BE2C (cell line): ENCODE measurements around the gene CPXM1.

ENCODE experiments used
- DNase-seq: peaks from one replicate; pipeline ENCODE4 v3.0.0-alpha.2; 2020
- H3K27me3 ChIP-seq: fragments of 250-450 bp; sonication (Bioruptor Pico); 2 replicates; pipeline ENCODE4 v1.5.1; 2020; ENCODE audit warnings: mild to moderate bottlenecking
- H3K36me3 ChIP-seq: fragments of 250-450 bp; sonication (Bioruptor Pico); 2 replicates; pipeline ENCODE4 v1.5.1; 2020; ENCODE audit warnings: mild to moderate bottlenecking
- H3K4me1 ChIP-seq: fragments of 250-450 bp; sonication (Bioruptor Pico); 2 replicates; pipeline ENCODE4 v1.5.1; 2020
- H3K4me3 ChIP-seq: 2 replicates; pipeline ENCODE4 v1.5.1; 2011; ENCODE audit warnings: low read depth, low read length
- H3K9me3 ChIP-seq: fragments of 250-450 bp; sonication (Bioruptor Pico); 2 replicates; pipeline ENCODE4 v1.5.1; 2020
- TF ChIP-seq, protein P1 (sequence below): IDR thresholded peaks from 2 replicates; pipeline ENCODE4 v1.5.1; 2012; ENCODE audit warnings: mild to moderate bottlenecking, low read depth, low read length

Gene CPXM1

DNA sequence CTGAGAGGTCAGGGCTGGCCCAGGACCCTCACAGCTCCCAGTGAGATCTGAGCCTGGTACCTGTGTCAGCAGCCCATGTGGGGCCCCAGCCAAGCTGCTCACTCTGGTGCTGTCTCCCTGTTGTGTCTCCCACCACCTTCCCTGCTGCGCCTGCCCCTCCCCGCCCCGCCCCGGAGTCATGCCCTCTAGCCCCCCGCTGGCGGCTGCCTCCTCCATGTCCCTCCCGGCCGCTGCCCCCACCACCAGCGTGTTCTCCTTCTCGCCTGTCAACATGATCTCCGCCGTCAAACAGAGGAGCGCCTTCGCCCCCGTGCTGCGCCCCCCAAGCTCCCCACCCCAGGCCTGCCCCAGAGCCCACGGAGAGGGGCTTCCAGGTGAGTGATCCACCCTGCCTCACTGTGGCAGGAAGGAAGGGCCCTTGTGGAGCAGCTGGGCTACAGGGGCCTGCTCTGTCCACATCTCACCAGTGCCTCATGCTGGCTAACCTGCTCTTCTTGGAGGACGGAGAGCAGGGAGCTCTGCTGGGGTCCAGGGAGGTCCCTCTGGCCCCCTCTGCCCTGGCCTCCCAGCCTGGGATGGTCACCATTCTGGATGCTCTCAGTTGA, 44.9 kb downstream of the CPXM1 start:
- no peaks in the 10 kb centered on the region for H3K9me3 ChIP-seq
- H3K4me3 ChIP-seq: no peak overlapping the region
- no peak for DNase-seq
- TF ChIP-seq, protein P1, sequence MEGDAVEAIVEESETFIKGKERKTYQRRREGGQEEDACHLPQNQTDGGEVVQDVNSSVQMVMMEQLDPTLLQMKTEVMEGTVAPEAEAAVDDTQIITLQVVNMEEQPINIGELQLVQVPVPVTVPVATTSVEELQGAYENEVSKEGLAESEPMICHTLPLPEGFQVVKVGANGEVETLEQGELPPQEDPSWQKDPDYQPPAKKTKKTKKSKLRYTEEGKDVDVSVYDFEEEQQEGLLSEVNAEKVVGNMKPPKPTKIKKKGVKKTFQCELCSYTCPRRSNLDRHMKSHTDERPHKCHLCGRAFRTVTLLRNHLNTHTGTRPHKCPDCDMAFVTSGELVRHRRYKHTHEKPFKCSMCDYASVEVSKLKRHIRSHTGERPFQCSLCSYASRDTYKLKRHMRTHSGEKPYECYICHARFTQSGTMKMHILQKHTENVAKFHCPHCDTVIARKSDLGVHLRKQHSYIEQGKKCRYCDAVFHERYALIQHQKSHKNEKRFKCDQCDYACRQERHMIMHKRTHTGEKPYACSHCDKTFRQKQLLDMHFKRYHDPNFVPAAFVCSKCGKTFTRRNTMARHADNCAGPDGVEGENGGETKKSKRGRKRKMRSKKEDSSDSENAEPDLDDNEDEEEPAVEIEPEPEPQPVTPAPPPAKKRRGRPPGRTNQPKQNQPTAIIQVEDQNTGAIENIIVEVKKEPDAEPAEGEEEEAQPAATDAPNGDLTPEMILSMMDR: no peak
- no peaks in the 10 kb centered on the region for H3K36me3 ChIP-seq
- H3K4me1 ChIP-seq: no peaks in the 10 kb centered on the region
- H3K27me3 ChIP-seq: no peaks in the 10 kb centered on the region

DNA sequence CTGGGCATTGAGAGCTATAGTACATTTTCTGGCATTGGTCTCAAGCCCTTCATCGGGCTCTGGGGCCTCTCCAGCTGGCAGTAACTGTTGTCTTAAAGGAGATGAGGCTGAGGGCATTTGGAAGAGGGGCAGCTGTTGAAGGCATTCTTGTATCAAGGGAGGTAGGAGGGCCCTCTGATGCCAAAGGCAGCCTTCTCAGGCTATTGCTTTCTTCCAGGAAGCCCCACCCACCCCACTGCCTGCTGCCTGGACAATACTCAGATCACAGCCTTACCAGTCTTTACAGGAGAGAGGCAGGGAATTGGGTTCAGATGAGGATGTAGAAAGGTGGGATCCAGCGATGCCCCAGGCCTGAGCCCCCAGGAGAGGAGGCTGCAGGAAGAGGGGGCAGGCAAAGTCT, 46.0 kb downstream of the CPXM1 start:
- no peak for DNase-seq
- H3K27me3 ChIP-seq: no peaks in the 10 kb centered on the region
- no peak overlapping the region for H3K4me3 ChIP-seq
- TF ChIP-seq, protein P1: no peak
- no peaks in the 10 kb centered on the region for H3K9me3 ChIP-seq
- H3K4me1 ChIP-seq: no peaks in the 10 kb centered on the region
- H3K36me3 ChIP-seq: no peaks in the 10 kb centered on the region

DNA sequence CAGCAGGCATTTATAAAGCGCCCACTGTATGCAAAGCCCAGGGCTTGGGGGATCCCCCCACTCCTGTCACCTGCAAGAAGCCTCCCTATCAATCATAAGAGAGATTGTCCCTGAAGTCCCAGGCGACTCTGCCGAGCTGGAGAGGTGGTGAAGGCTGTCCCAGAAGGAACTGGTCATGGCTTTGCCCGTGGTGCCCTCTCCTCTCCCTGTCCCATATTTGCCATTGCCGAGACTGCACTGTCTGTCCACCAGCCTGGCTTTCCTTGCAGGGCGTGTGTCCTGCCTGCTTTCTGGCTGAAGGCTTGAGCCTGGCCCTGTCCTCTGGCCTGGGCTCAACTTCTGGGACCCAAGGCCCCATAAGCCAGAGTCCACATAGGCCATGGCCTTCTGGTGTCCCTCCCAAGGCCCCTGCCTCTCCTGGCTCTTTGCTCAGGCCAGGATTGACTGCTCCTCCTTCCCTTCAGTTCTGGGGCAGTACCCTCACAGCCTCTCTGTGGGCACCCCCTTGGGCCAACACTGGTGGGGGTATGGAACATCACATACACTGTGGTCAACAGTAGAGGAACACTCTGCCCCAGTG, 46.9 kb downstream of the CPXM1 start:
- TF ChIP-seq, protein P1: no peak
- Histone ChIP-seq H3K9me3 (no peaks in the 10 kb centered on the region), H3K4me3 (no peak overlapping the region), H3K27me3 (no peaks in the 10 kb centered on the region), H3K36me3 (no peaks in the 10 kb centered on the region), H3K4me1 (no peaks in the 10 kb centered on the region)
- DNase-seq: no peak

DNA sequence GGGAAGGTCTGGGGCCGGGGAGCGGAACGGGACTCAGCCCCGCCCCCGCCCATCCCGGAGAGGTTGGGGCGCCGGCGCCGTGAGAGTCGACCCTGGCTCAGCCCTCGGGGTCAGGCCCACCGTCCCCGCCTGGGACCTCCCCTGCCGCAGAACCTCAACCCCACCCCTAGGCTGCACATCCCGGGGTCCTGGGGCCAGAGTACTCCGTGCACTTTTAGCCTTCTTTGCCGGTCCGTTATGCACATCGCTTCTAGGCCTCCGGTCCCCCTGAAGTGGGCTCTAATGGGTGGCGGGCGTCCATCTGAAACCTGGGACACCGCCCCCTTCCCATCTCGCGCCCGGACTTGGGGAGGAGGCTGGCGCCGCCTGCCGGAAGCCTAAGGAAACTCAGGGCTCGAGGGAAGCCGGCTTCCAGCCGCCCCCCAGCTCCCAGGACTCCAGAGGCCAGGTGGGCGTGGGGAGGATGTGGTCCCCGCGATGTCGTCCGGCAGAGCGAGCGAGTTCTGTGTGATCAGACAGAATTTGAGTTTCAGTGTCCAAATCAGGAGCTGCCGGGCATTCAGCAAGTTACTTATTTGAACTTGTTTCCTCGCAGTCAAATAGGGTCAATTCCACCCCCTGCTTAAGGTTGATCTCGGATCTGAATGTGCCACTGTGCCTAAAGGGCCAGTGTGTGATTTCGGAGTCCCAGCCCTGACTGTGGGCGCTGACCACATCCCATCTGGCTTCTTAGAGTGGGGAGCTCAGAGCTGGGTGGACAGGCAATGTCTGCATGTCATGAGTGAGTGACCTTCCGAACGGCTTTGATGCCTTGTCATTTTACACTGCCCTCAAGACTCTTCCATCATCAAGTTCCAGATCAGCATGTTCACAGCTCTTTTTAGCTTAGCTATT, 47.6 kb downstream of the CPXM1 start:
- Histone ChIP-seq H3K27me3 (no peaks in the 10 kb centered on the region), H3K9me3 (no peaks in the 10 kb centered on the region), H3K36me3 (no peaks in the 10 kb centered on the region), H3K4me1 (no peaks in the 10 kb centered on the region), H3K4me3 (no peak overlapping the region)
- DNase-seq: no peak
- TF ChIP-seq, protein P1: no peak

DNA sequence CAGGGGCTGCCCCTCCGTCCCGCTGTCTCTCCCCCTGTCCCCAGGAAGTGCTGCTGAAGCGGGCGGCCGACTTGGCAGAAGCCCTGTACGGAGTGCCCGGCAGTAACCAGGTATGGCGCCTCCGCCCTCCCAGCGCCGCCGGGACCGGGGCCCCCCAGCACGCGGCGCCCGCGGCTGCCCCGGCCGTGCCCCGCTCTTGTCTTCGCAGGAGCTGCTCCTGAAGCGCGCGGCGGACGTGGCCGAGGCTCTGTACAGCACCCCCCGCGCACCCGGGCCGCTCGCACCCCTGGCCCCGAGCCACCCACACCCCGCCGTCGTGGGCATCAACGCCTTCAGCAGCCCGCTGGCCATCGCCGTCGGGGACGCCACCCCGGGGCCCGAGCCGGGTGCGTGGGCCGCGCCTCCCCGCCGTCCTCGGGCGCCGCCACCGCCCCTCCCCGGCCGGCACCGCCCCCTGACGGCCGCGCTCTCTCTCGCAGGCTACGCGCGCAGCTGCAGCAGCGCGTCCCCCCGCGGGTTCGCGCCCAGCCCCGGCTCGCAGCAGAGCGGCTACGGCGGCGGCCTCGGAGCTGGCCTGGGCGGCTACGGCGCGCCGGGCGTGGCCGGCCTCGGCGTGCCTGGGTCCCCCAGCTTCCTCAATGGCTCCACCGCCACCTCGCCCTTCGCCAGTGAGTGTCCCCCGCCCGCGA, 48.4 kb downstream of the CPXM1 start:
- Histone ChIP-seq H3K36me3 (no peaks in the 10 kb centered on the region), H3K4me3 (no peak overlapping the region), H3K4me1 (no peaks in the 10 kb centered on the region), H3K9me3 (no peaks in the 10 kb centered on the region), H3K27me3 (no peaks in the 10 kb centered on the region)
- TF ChIP-seq, protein P1: no peak
- no peak for DNase-seq
